ENCODE data around the gene CLEC18C. TPM values are rescaled to one million over a fixed set of nuclear protein-coding genes. Genes with fewer than 3 reads are reported as not detected.
"Not testable (repeated sequence)": the region's sequence is repeated elsewhere in the genome, so short reads cannot be mapped to it uniquely, and the experiment has no call there.

CLEC18C gene
- total and polyA plus RNA-seq, 10 of the 15 experiments (the other 5 are each of a cell fraction or from before 2014, with no cell fraction given): 0.05 to 0.11 TPM; not detected in 8

DNA sequence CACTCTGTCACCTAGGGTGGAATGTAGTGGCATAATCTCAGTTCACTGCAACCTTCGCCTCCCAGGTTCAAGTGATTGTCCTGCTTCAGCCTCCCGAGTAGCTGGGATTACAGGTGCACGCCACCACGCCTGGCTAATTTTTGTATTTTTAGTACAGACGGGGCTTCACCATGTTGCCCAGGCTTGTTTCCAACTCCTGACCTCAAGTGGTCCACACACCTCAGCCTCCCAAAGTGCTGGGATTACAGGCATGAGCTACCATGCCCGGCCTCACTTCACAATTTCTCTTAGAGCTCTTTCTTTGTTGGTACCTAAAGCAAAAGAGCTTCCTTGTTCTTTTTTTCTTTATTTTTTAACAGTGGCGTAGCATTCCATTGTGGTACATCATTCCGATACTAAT, 24.3 kb upstream of the CLEC18C start:
- H3K36me3 ChIP-seq (ENCODE audit: control insufficient read depth in 2 of 2, insufficient read depth in 2 of 2, low read length in 1 of 2); in situ Hi-C loops (cut with MboI); CTCF ChIA-PET: not testable (repeated sequence)

DNA sequence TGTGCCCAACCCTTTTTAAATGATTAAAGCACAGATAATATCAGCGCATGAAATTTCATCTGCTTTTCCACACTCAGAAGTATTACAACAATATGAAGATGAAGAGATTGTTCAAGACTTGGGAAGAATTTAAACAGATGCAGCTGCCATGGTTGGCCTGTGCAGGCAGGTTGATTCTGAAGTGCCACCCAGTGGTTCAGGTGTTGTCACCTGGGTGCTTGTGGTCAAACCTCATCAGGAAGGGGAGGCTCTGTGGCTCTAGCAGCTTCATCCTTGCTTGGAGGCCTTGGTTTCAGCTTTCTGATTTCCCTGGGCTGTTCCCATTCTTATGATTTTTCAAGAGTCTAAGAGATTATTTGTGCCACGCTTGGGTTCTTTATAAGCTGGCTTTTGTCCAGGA, 22.2 kb upstream of the CLEC18C start:
- ATAC-seq: no peak
- Histone ChIP-seq H3K4me2 (ENCODE audit: control insufficient read depth, insufficient read depth) (no peak overlapping the region), H3K36me3 (ENCODE audit: control insufficient read depth in 2 of 2, insufficient read depth in 2 of 2, low read length in 1 of 2) (peaks cover 0 to 5% of the 10 kb centered on the region in 2 experiments), H3K4me1 (ENCODE audit: control insufficient read depth, insufficient read depth, low read length) (no peaks in the 10 kb centered on the region), H3K4me3 (no peak overlapping the region), H3K9me3 (replicated peaks; ENCODE audit: control insufficient read depth, insufficient read depth, low read length) (no peaks in the 10 kb centered on the region), H3K79me2 (ENCODE audit: control insufficient read depth, insufficient read depth, low read length) (no peaks in the 10 kb centered on the region), H4K20me1 (ENCODE audit: control insufficient read depth, insufficient read depth) (no peaks in the 10 kb centered on the region), H3K27me3 (replicated peaks in 1 of 2; ENCODE audit: control insufficient read depth in 2 of 2, insufficient read depth in 2 of 2, low read length in 1 of 2) (no peaks in the 10 kb centered on the region), H2AFZ (ENCODE audit: control insufficient read depth, low read depth, low read length) (no peak overlapping the region), H3K9ac (ENCODE audit: control insufficient read depth, insufficient read depth, low read length) (no peak overlapping the region), H3K27ac (ENCODE audit: control insufficient read depth, insufficient read depth) (no peak overlapping the region)
- WGBS (ENCODE audit: insufficient coverage, insufficient replicate concordance, low lambda C conversion rate, missing lambda C conversion rate): 100% methylated on average over 2 of the region's 2 CpGs
- intact Hi-C loops (cut with micrococcal nuclease; ENCODE audit: unreplicated experiment) (no loop called here), in situ Hi-C loops (cut with MboI) (loop anchor here (5.0 kb wide), 1 partner anchor 66 kb away; no protein-coding TSS in a partner anchor)
- ChIA-PET SMC1A (ENCODE audit: uncharacterized antibody, unreplicated experiment) (no interaction called here), CTCF (no interaction called here), RAD21 (ENCODE audit: unreplicated experiment) (no interaction called here), POLR2A (interaction anchor here (1.3 kb wide), 1 partner anchor 326 kb away, joined by 3 read pairs; no protein-coding TSS in a partner anchor)
- BruUV-seq (replicated peaks): no TSS peak
- FAIRE-seq: no peak
- DNase-seq (ENCODE audit: low read depth, low spot score): no peak
- TF ChIP-seq MYB (IDR thresholded peaks at IDR 0.05; ENCODE audit: borderline replicate concordance, low read depth, low read length) (no peak), IRF4 (IDR thresholded peaks at IDR 0.05; ENCODE audit: low read depth, low read length) (no peak), DPF2 (IDR thresholded peaks at IDR 0.05) (no peak), POLR2AphosphoS5 (IDR thresholded peaks at IDR 0.05; ENCODE audit: low read length) (no peak), CHD1 (IDR thresholded peaks at IDR 0.05; ENCODE audit: low read depth, low read length) (no peak), ZSCAN29 (IDR thresholded peaks at IDR 0.05) (no peak), NBN (IDR thresholded peaks at IDR 0.05) (no peak), TCF12 (IDR thresholded peaks at IDR 0.05; ENCODE audit: low read depth, low read length) (no peak), SP1 (IDR thresholded peaks at IDR 0.05; ENCODE audit: low read depth, low read length) (no peak), LARP7 (IDR thresholded peaks at IDR 0.05) (no peak)
- TF ChIP-seq, protein P1, sequence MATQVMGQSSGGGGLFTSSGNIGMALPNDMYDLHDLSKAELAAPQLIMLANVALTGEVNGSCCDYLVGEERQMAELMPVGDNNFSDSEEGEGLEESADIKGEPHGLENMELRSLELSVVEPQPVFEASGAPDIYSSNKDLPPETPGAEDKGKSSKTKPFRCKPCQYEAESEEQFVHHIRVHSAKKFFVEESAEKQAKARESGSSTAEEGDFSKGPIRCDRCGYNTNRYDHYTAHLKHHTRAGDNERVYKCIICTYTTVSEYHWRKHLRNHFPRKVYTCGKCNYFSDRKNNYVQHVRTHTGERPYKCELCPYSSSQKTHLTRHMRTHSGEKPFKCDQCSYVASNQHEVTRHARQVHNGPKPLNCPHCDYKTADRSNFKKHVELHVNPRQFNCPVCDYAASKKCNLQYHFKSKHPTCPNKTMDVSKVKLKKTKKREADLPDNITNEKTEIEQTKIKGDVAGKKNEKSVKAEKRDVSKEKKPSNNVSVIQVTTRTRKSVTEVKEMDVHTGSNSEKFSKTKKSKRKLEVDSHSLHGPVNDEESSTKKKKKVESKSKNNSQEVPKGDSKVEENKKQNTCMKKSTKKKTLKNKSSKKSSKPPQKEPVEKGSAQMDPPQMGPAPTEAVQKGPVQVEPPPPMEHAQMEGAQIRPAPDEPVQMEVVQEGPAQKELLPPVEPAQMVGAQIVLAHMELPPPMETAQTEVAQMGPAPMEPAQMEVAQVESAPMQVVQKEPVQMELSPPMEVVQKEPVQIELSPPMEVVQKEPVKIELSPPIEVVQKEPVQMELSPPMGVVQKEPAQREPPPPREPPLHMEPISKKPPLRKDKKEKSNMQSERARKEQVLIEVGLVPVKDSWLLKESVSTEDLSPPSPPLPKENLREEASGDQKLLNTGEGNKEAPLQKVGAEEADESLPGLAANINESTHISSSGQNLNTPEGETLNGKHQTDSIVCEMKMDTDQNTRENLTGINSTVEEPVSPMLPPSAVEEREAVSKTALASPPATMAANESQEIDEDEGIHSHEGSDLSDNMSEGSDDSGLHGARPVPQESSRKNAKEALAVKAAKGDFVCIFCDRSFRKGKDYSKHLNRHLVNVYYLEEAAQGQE (IDR thresholded peaks at IDR 0.05; ENCODE audit: low read depth, low read length): no peak
- TF ChIP-seq, protein P2, sequence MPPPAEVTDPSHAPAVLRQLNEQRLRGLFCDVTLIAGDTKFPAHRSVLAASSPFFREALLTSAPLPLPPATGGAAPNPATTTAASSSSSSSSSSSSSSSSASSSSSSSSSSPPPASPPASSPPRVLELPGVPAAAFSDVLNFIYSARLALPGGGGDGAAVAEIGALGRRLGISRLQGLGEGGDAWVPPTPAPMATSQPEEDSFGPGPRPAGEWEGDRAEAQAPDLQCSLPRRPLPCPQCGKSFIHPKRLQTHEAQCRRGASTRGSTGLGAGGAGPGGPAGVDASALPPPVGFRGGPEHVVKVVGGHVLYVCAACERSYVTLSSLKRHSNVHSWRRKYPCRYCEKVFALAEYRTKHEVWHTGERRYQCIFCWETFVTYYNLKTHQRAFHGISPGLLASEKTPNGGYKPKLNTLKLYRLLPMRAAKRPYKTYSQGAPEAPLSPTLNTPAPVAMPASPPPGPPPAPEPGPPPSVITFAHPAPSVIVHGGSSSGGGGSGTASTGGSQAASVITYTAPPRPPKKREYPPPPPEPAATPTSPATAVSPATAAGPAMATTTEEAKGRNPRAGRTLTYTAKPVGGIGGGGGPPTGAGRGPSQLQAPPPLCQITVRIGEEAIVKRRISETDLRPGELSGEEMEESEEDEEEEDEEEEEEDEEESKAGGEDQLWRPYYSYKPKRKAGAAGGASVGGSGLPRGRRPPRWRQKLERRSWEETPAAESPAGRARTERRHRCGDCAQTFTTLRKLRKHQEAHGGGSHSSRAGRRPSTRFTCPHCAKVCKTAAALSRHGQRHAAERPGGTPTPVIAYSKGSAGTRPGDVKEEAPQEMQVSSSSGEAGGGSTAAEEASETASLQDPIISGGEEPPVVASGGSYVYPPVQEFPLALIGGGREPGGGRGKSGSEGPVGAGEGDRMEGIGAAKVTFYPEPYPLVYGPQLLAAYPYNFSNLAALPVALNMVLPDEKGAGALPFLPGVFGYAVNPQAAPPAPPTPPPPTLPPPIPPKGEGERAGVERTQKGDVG (CRISPR knock-in tag; IDR thresholded peaks at IDR 0.05): no peak

More for the DNA sequence above, 24.3 kb upstream of the CLEC18C start:
- H3K27me3 ChIP-seq (replicated peaks in 1 of 2; ENCODE audit: control insufficient read depth in 2 of 2, insufficient read depth in 2 of 2, low read length in 1 of 2); H3K4me1 ChIP-seq (ENCODE audit: control insufficient read depth, insufficient read depth, low read length); POLR2A ChIA-PET; ATAC-seq; DNase-seq (ENCODE audit: low read depth, low spot score); intact Hi-C loops (cut with micrococcal nuclease; ENCODE audit: unreplicated experiment); SMC1A ChIA-PET (ENCODE audit: uncharacterized antibody, unreplicated experiment); H3K27ac ChIP-seq (ENCODE audit: control insufficient read depth, insufficient read depth); BruUV-seq (replicated peaks); H3K9ac ChIP-seq (ENCODE audit: control insufficient read depth, insufficient read depth, low read length); H3K4me2 ChIP-seq (ENCODE audit: control insufficient read depth, insufficient read depth); H3K4me3 ChIP-seq; H2AFZ ChIP-seq (ENCODE audit: control insufficient read depth, low read depth, low read length); FAIRE-seq; H3K79me2 ChIP-seq (ENCODE audit: control insufficient read depth, insufficient read depth, low read length); H3K9me3 ChIP-seq (replicated peaks; ENCODE audit: control insufficient read depth, insufficient read depth, low read length); H4K20me1 ChIP-seq (ENCODE audit: control insufficient read depth, insufficient read depth): not testable (repeated sequence)
- WGBS (ENCODE audit: insufficient coverage, insufficient replicate concordance, low lambda C conversion rate, missing lambda C conversion rate): 80% methylated on average over 7 of the region's 8 CpGs
- RAD21 ChIA-PET (ENCODE audit: unreplicated experiment): interaction anchor here (0.5 kb wide), 1 partner anchor 99 kb away, joined by 4 read pairs; no protein-coding TSS in a partner anchor
